OCI-LY3 (cell line): ENCODE data around the gene UPB1.
A peak's percentile ranks its signal among the peaks of the same experiment; 100 is the strongest.
"Not testable (repeated sequence)": the region's sequence is repeated elsewhere in the genome, so short reads cannot be mapped to it uniquely, and the experiment has no call there.

Experiments
- H2AFZ ChIP-seq: fragments of 200-600, 300-600 bp; shearing (Covaris generic); 2 replicates; pipeline ENCODE4 v1.6.0; 2014; ENCODE audit warnings: antibody characterized with exemption, low read depth, low read length
- H3K27ac ChIP-seq: fragments of 200-600, 300-600 bp; sonication (generic); 2 replicates; pipeline ENCODE4 v1.5.1; 2014; ENCODE audit warnings: mild to moderate bottlenecking, low read length, moderate library complexity, mixed read lengths
- H3K27me3 ChIP-seq: fragments of 200-600, 300-600 bp; sonication (generic); 2 replicates; pipeline ENCODE4 v1.6.1; 2014; ENCODE audit warnings: low read depth, low read length, mixed read lengths
- H3K36me3 ChIP-seq: fragments of 200-600, 300-600 bp; sonication (generic); replicated peaks from 2 replicates; pipeline ENCODE3; 2014; ENCODE audit warnings: low read depth, low read length, mixed read lengths
- H3K4me1 ChIP-seq: fragments of 300-600, 200-600 bp; sonication (generic); 2 replicates; pipeline ENCODE4 v1.6.1; 2014; ENCODE audit warnings: low read length, mixed read lengths
- H3K4me2 ChIP-seq: fragments of 200-600, 300-600 bp; sonication (generic); 2 replicates; pipeline ENCODE4 v1.6.1; 2014; ENCODE audit warnings: low read length, mixed read lengths
- H3K4me3 ChIP-seq: fragments of 300-600, 200-600 bp; sonication (generic); 2 replicates; pipeline ENCODE4 v1.5.1; 2014; ENCODE audit warnings: antibody characterized with exemption, mild to moderate bottlenecking, low read length, moderate library complexity
- H3K79me2 ChIP-seq: fragments of 300-600, 200-600 bp; shearing (Covaris generic); 2 replicates; pipeline ENCODE4 v1.6.1; 2014; ENCODE audit warnings: mild to moderate bottlenecking, low read length, mixed read lengths
- H3K9ac ChIP-seq: fragments of 300-600, 200-600 bp; shearing (Covaris generic); 2 replicates; pipeline ENCODE4 v1.6.0; 2014; ENCODE audit warnings: mild to moderate bottlenecking, low read length, moderate library complexity
- H3K9me3 ChIP-seq: fragments of 200-600, 300-600 bp; shearing (Covaris generic); 2 replicates; pipeline ENCODE4 v1.6.1; 2014; ENCODE audit warnings: low read length, mixed read lengths; ENCODE audit not compliant: insufficient read depth
- H4K20me1 ChIP-seq: fragments of 200-600, 300-600 bp; sonication (generic); 2 replicates; pipeline ENCODE4 v1.6.1; 2016; ENCODE audit warnings: low read length, mixed read lengths; ENCODE audit not compliant: insufficient read depth
- CTCF ChIP-seq: fragments of 200-600, 300-600 bp; sonication (generic); IDR thresholded peaks from 2 replicates; pipeline ENCODE4 v1.5.1; 2014; ENCODE audit warnings: antibody characterized with exemption, low read length, low read depth
- EZH2phosphoT487 ChIP-seq: fragments of 200-600 bp; shearing (Covaris generic); IDR thresholded peaks from 2 replicates; pipeline ENCODE4 v1.6.1; 2018; ENCODE audit warnings: antibody characterized with exemption, mixed run types, low read depth

The UPB1 gene

DNA sequence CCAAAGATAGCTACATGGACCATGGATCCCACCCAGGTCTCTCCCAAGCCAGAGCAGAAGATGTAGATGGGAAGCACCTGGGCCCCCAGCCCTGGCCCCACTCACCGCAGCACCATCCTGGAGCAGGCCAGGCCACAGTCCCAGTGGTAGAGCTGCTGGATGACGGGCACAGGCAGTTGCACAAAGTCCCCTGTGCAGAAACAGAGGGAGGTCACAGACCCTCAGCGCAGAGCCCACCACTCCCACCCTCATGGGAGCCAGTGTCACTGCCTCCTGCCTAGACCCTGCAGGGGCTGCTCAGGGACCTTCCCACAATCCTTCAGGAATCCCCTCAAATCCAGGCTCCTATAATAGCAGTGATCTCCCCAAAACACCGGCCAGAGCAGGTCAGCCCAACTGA, 53.7 kb downstream of the UPB1 start:
- no peak for TF ChIP-seq CTCF
- no peak for TF ChIP-seq EZH2phosphoT487
- no peak overlapping the region for H3K4me3 ChIP-seq
- no peak overlapping the region for H3K9ac ChIP-seq
- no peak overlapping the region for H3K27ac ChIP-seq
- peaks cover 17% of the 10 kb centered on the region for H4K20me1 ChIP-seq
- no peak overlapping the region for H3K4me2 ChIP-seq
- H2AFZ ChIP-seq: no peak overlapping the region
- peaks cover 9% of the 10 kb centered on the region for H3K4me1 ChIP-seq
- H3K79me2 ChIP-seq: peaks cover 45% of the 10 kb centered on the region
- peaks cover 23% of the 10 kb centered on the region for H3K36me3 ChIP-seq
- H3K27me3 ChIP-seq: no peaks in the 10 kb centered on the region
- no peaks in the 10 kb centered on the region for H3K9me3 ChIP-seq

DNA sequence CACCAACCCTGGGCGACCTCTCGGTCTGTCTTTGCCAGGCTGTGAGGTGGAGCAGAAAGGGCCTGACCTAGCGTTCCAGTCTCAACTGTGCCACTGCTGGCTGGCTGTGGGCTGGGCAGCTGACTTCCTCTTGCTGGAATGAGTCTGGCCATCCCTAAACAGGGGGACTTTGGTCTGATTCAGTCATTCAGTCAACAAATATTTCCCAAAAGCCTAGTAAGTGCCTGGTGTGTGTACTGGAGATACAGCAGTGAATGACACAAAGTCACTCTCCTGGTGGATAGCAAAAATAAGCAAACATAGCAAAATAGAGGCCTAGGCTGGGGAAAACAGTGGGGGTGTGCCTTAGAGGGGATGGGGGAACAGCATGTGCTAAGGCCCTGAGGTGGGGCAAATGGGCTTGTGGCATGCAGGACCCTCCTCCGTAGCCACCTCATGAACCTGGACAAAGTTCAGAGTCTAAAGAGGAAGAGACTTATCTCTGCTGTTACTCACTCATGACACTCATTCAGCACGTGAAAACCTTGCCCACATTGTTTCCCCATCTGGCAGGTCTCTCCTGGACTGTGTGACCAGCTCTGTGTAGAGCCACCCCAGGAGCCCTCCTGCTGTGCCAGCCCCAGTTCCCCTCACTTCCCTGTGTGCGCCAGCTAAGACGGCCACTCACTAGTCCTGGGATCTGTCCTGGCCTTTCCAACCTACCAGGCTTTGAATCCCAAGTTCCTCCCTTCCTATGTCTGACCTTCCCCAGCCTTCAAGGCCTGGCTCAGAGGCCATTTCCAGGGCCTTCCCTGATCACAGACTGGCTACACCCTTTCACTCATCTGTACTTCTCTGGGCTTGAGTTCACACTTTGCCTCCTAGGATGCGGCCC, 55.1 kb downstream of the UPB1 start:
- H3K4me2 ChIP-seq: no peak overlapping the region
- no peak overlapping the region for H3K9ac ChIP-seq
- peaks cover 17% of the 10 kb centered on the region for H4K20me1 ChIP-seq

DNA sequence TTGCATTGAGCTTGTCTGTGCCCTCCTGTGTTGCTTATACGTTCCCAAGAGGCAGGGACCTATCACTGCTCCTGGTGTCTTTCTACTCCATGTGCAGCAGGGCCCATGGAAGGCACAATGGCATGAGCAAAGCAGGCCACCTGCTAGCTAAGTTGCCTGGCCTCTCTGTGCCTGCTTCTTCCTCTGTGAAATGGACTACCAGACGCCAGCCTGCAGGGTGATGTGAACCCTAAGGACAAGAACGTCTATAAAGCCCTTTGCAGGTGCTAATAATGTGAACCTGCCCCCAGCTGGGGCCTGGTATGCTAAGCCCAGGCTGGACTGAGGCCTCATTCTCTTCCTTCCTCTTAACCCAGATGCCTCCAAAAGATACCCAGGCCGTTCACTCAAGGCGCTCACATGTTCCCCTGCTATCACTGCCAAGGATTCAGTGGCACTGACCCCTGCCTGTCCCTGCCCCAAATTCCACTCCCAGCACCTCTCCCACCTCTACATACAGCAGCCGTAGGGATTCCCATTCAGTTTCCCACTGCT, 55.8 kb downstream of the UPB1 start:
- Histone ChIP-seq H3K79me2 (peaks cover 59% of the 10 kb centered on the region), H3K9ac (no peak overlapping the region)
- TF ChIP-seq EZH2phosphoT487: no peak
- TF ChIP-seq CTCF: no peak

More for the DNA sequence above, 55.1 kb downstream of the UPB1 start:
- no peaks in the 10 kb centered on the region for H3K9me3 ChIP-seq
- no peak overlapping the region for H3K4me3 ChIP-seq
- H3K79me2 ChIP-seq: peaks cover 56% of the 10 kb centered on the region
- no peak overlapping the region for H3K27ac ChIP-seq
- peaks cover 20% of the 10 kb centered on the region for H3K36me3 ChIP-seq
- no peaks in the 10 kb centered on the region for H3K27me3 ChIP-seq
- TF ChIP-seq CTCF (no peak), EZH2phosphoT487 (no peak)
- no peak overlapping the region for H2AFZ ChIP-seq
- H3K4me1 ChIP-seq: peaks cover 12% of the 10 kb centered on the region

GRCh38 chr22:24552503-24553286, 57.6 kb downstream of the UPB1 start:
- Histone ChIP-seq H4K20me1 (peaks cover 29% of the 10 kb centered on the region), H3K4me1 (peaks cover 24% of the 10 kb centered on the region), H3K36me3 (peaks cover 14% of the 10 kb centered on the region), H3K79me2 (peaks cover 76% of the 10 kb centered on the region), H3K4me2 (peak overlapping the region; percentile 94; the same call in 1 of the 2 replicates), H3K9ac (0 out of 2 replicates have a peak overlapping the region, but pooled peaks have one; percentile 98)
- H3K27me3 ChIP-seq, H2AFZ ChIP-seq, H3K4me3 ChIP-seq, H3K9me3 ChIP-seq, H3K27ac ChIP-seq: not testable (repeated sequence)

More for the DNA sequence above, 55.8 kb downstream of the UPB1 start:
- Histone ChIP-seq H3K9me3 (no peaks in the 10 kb centered on the region), H3K4me2 (no peak overlapping the region), H3K4me1 (peaks cover 12% of the 10 kb centered on the region), H3K4me3 (no peak overlapping the region), H4K20me1 (peaks cover 17% of the 10 kb centered on the region), H3K27me3 (no peaks in the 10 kb centered on the region), H3K36me3 (peaks cover 20% of the 10 kb centered on the region), H3K27ac (no peak overlapping the region), H2AFZ (no peak overlapping the region)
